Activated CD8-positive, alpha-beta memory T cell treated with anti-CD3 and anti-CD28 coated beads, Interleukin-2, amount 10 ng/mL, durations not matched to agents 7 days and 5 days (primary cell): Measurements from ENCODE around the gene EFNA1. TPM values are rescaled to one million over a fixed set of nuclear protein-coding genes. Genes with fewer than 3 reads are reported as not detected.
"Not testable (repeated sequence)": the region's sequence is repeated elsewhere in the genome, so short reads cannot be mapped to it uniquely, and the experiment has no call there.

Source experiments
- ATAC-seq: fragments of 150-1000 bp; cut with Tn5 transposase; one replicate; pipeline ENCODE4 v1.10.0; 2021; ENCODE audit warnings: moderate library complexity
- CTCF ChIA-PET: fragments of 350-600 bp; sonication (Branson Sonifier 250); formaldehyde crosslinking; loops from one replicate; lab custom pipeline; 2021; ENCODE audit warnings: antibody characterized with exemption; lab: Charles Lee
- DNase-seq: peaks from one replicate; pipeline ENCODE4 v3.0.0-alpha.2; 2020
- H3K27ac Mint-ChIP-seq: one replicate; pipeline ENCODE4 v1.8.0; 2021; ENCODE audit warnings: mild to moderate bottlenecking, mixed read lengths
- H3K27me3 Mint-ChIP-seq: one replicate; pipeline ENCODE4 v1.8.0; 2021; ENCODE audit warnings: mixed read lengths
- H3K36me3 Mint-ChIP-seq: one replicate; pipeline ENCODE4 v1.8.0; 2021; ENCODE audit warnings: mild to moderate bottlenecking, mixed read lengths
- H3K4me1 Mint-ChIP-seq: one replicate; pipeline ENCODE4 v1.8.0; 2021; ENCODE audit warnings: mixed read lengths
- H3K4me3 Mint-ChIP-seq: one replicate; pipeline ENCODE4 v1.8.0; 2021; ENCODE audit warnings: mild to moderate bottlenecking, moderate library complexity, mixed read lengths
- H3K9me3 Mint-ChIP-seq: one replicate; pipeline ENCODE4 v1.8.0; 2022; ENCODE audit warnings: low read depth, mixed read lengths
- total RNA-seq, 2 experiments: library from RNA; stranded (reverse); gene quantifications; one replicate each; pipeline ENCODE4 v1.2.3, GENCODE V29; 2021

The EFNA1 gene
- total RNA-seq, 2 experiments from 2014 or later, result not detected

GRCh38 chr1:155155996-155156643 is 28.4 kb downstream of the EFNA1 start:
- H3K9me3 Mint-ChIP-seq, DNase-seq, ATAC-seq, H3K27ac Mint-ChIP-seq, H3K4me1 Mint-ChIP-seq, H3K36me3 Mint-ChIP-seq, H3K4me3 Mint-ChIP-seq: not testable (repeated sequence)
- CTCF ChIA-PET, result interaction anchor here (1.0 to 2.6 kb wide), 2 partner anchors 10 to 12 kb away, joined by 3 to 6 read pairs; no protein-coding TSS in a partner anchor
- peaks cover 25% of the 10 kb centered on the region for H3K27me3 Mint-ChIP-seq

DNA sequence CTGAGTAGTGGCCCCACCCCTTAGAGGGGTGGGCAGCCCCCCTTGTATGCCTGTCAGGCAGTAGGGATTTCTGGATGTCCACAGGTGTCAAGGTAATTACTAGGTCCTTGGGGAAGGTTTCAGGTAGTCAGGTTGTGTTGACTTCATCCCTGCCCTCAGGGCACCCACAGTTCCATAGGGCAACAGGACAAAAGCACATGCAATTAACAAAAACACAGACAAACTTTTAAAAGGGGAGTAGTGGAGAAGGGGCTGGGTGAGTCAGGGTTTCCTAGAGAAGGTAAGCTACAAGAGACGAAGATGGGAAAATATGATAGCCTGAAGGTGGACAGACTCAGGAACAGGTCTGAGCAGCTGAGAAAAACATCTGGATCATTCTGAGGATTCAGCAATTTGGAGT is 31.3 kb downstream of the EFNA1 start:
- Mint-ChIP-seq H3K36me3 (no peaks in the 10 kb centered on the region), H3K4me3 (no peak overlapping the region), H3K4me1 (no peaks in the 10 kb centered on the region), H3K27ac (no peak overlapping the region), H3K9me3 (no peaks in the 10 kb centered on the region), H3K27me3 (peaks cover 15% of the 10 kb centered on the region)
- DNase-seq (no peak), ATAC-seq (no peak)
- CTCF ChIA-PET, result no interaction called here

- DNase-seq, result no peak
- Mint-ChIP-seq H3K4me3 (no peak overlapping the region), H3K9me3 (no peaks in the 10 kb centered on the region), H3K4me1 (no peaks in the 10 kb centered on the region), H3K27ac (no peak overlapping the region), H3K36me3 (no peaks in the 10 kb centered on the region), H3K27me3 (peaks cover 9% of the 10 kb centered on the region)
- CTCF ChIA-PET, result no interaction called here
- no peak for ATAC-seq
These were observed 32.5 kb downstream of the EFNA1 start for GRCh38 chr1:155160128-155160527.

- not testable (repeated sequence) for ATAC-seq, H3K4me3 Mint-ChIP-seq, H3K36me3 Mint-ChIP-seq, H3K4me1 Mint-ChIP-seq, DNase-seq, H3K9me3 Mint-ChIP-seq, H3K27me3 Mint-ChIP-seq, H3K27ac Mint-ChIP-seq
- CTCF ChIA-PET, result interaction anchor here (1.0 to 1.5 kb wide), 4 partner anchors 10 to 145 kb away, joined by 3 to 9 read pairs (median 6); partner anchors contain the start of gene KRTCAP2
These were observed 35.0 kb downstream of the EFNA1 start for GRCh38 chr1:155162631-155163030.

DNA sequence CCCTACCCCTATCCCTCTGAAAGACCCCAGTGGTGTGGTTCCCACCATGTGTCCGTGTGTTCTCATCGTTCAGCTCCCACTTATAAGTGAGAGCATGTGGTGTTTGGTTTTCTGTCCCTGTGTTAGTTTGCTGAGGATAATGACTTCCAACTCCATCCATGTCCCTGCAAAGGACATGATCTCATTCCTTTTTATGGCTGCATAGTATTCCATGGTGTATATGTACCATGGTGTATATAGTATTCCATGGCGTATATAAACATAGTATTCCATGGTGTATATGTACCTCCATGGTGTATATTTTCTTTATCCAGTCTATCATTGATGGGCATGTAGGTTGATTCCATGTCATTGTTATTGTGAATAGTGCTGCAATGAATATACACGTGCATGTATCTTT is 36.1 kb downstream of the EFNA1 start:
- not testable (repeated sequence) for H3K9me3 Mint-ChIP-seq, H3K27ac Mint-ChIP-seq, H3K4me3 Mint-ChIP-seq, DNase-seq, H3K27me3 Mint-ChIP-seq, ATAC-seq, H3K36me3 Mint-ChIP-seq
- peaks cover 12% of the 10 kb centered on the region for H3K4me1 Mint-ChIP-seq
- CTCF ChIA-PET, result interaction anchor here (1.6 to 13.0 kb wide), 2 partner anchors 52 to 73 kb away, joined by 3 to 295 read pairs; no protein-coding TSS in a partner anchor

DNA sequence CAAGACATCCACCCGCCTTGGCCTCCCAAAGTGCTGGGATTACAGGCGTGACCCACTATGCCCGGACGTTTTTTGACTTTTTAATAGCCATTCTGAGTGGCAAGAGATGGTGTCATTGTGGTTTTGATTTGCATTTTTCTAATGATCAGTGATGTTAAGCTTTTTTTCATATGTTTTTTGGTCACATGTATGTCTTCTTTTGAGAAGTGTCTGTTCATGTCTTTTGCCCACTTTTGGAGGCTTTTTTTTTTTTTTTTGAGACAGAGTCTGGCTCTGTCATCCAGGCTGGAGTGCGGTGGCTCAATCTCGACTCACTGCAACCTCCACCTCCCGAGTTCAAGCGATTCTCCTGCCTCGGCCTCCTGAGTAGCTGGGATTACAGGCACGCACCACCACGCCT is 36.9 kb downstream of the EFNA1 start:
- CTCF ChIA-PET, result interaction anchor here (0.9 to 13.0 kb wide), 4 partner anchors 8 to 74 kb away, joined by 3 to 295 read pairs (median 3); partner anchors contain the start of gene KRTCAP2
- ATAC-seq, H3K9me3 Mint-ChIP-seq: not testable (repeated sequence)

DNA sequence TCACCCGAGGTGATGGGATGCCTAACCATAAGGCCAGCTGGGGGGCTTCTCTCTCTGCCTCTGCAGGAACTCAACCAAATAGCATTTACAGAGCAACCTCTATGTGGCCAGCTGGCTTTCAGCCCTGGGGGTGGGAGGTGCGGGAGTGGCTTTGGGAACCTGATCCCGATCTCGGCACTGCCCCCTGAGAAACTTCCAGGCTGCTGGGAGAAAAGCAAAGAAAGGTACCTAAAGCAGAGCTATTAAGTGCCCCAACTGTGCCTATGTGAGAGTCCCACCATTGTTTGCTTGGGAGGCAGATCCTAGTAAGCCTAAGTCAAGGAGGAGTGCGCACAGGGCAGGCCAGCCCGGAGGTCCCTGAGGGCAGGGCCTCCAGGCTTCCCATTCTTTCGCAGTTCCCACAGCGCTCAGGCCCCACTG is 38.4 kb downstream of the EFNA1 start:
- CTCF ChIA-PET, result interaction anchor here (0.8 to 13.0 kb wide), 9 partner anchors 10 to 104 kb away, joined by 3 to 295 read pairs (median 10); no protein-coding TSS in a partner anchor
- Mint-ChIP-seq H3K36me3 (peaks cover 8% of the 10 kb centered on the region), H3K9me3 (no peaks in the 10 kb centered on the region), H3K27ac (no peak overlapping the region), H3K27me3 (no peaks in the 10 kb centered on the region), H3K4me1 (peaks cover 14% of the 10 kb centered on the region), H3K4me3 (no peak overlapping the region)
- ATAC-seq (no peak), DNase-seq (no peak)

More for the DNA sequence above, 36.9 kb downstream of the EFNA1 start:
- H3K27me3 Mint-ChIP-seq, DNase-seq, H3K4me3 Mint-ChIP-seq, H3K36me3 Mint-ChIP-seq, H3K27ac Mint-ChIP-seq: not testable (repeated sequence)
- peaks cover 12% of the 10 kb centered on the region for H3K4me1 Mint-ChIP-seq

DNA sequence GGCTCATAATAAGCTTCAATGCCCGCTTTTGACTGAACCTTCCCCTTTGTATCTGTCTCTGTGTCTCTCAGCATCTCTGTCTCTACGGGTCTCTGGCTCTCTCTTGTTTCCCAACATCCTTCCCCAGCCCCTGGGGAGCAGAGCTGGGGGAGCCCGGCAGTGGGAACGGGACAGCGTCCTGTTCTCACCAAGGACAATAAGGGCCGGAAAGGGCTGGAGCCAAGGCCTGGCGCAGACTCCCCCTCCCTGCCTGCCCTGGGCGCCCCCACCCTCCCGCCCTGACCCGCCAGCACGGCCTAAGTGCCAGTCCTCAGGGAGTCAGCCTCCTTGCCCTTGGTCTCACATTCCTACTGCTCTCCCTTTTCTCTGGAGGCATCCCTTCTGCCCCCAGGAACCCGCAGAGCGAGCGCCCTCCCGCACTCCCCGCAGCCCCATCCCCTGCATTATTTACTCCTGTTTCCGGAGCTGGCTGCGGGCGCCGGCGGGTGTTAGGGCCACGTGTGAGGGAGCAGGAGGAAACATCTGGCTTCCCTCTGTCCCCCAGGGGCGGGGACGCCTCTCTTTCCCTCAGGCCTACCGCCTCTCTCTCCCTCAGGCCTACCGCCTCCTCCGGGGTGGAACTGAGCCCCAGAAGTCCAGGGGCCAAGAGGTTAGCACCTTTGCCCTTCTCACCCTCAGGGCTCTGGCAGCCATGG is 38.9 kb downstream of the EFNA1 start:
- H3K36me3 Mint-ChIP-seq, result peaks cover 8% of the 10 kb centered on the region
- no peak overlapping the region for H3K4me3 Mint-ChIP-seq
- H3K9me3 Mint-ChIP-seq, result no peaks in the 10 kb centered on the region
- peaks cover 18% of the 10 kb centered on the region for H3K4me1 Mint-ChIP-seq
- peak; percentile 31 for DNase-seq
- H3K27ac Mint-ChIP-seq, result no peak overlapping the region
- CTCF ChIA-PET, result interaction anchor here (0.8 to 13.0 kb wide), 22 partner anchors 11 to 150 kb away, joined by 3 to 295 read pairs (median 6); partner anchors contain the start of genes ADAM15 and SLC50A1
- ATAC-seq, result no peak
- no peaks in the 10 kb centered on the region for H3K27me3 Mint-ChIP-seq

DNA sequence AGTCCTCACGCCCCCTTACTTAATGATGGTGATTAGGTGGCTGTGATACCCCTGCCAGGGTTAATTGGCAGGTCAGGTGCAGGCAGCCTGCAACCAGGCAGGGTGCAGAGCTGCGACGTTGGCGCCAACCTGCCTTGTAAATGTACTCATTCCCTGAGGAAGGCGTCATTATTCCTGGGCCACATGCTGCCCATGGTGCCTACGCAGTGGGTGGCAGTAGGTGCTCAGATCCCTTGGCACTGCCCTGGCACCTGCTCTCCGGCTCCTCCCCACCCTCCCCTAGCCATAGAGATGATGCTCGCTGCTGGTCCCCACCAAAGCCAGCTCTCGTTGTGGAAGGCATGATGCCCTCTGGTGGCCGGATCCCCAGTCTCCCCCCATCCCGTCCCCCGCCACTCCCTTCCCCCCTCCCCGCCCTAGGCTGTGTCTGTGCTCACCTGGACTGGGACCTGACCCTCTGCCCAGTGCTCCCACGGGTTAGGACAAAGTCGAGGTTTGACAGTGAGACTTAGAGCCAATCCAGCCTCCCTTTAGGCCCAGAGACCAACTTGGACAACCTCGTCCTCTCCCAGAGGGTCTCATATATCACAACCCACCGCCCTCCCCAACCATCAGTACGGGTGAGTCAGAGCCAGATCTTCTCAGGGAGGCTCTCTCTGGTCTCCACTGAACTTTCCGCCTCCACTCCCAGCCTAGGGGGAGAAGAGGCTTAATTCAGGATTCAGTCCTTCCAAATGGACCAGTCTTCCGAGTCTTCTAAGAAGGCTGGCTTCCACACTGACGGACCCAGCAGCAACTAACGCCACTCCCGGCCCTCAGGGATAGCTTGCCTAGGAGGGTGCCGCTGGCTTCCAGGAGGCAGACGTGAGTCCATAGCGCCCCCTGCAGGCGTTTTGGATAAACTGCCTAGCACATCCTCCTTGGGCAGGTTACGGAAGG is 39.8 kb downstream of the EFNA1 start:
- Mint-ChIP-seq H3K4me1 (peaks cover 25% of the 10 kb centered on the region), H3K27ac (peak overlapping the region; percentile 45), H3K27me3 (no peaks in the 10 kb centered on the region), H3K9me3 (no peaks in the 10 kb centered on the region), H3K4me3 (peak overlapping the region; percentile 44), H3K36me3 (peaks cover 8% of the 10 kb centered on the region)
- peak; percentile 92 for DNase-seq
- CTCF ChIA-PET, result interaction anchor here (0.6 to 13.0 kb wide), 35 partner anchors 10 to 180 kb away, joined by 3 to 295 read pairs (median 5); partner anchors contain the start of genes ADAM15, DPM3 and SLC50A1
- peak; percentile 80 for ATAC-seq

DNA sequence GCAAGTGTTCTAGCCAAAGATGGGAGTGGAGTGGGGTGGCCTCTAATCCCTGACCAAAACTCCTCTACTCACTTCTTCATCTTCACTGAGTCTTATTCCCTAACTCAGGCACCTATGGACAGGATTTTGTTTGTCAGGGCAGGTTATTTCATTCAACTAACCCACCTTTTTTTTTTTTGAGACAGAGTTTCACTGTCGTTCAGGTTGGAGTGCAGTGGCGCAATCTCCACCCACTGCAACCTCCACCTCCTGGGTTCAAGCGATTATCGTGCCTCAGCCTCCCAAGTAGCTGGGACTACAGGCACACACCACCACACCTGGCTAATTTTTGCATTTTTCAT is 40.4 kb downstream of the EFNA1 start:
- H3K9me3 Mint-ChIP-seq, H3K27me3 Mint-ChIP-seq, H3K36me3 Mint-ChIP-seq, H3K4me3 Mint-ChIP-seq, ATAC-seq: not testable (repeated sequence)
- peak; percentile 31 for DNase-seq
- CTCF ChIA-PET, result interaction anchor here (0.6 to 13.0 kb wide), 34 partner anchors 9 to 386 kb away, joined by 3 to 295 read pairs (median 5); partner anchors contain the start of genes ADAM15, DPM3 and SLC50A1
- Mint-ChIP-seq H3K4me1 (peaks cover 27% of the 10 kb centered on the region), H3K27ac (peak overlapping the region; percentile 45)

- DNase-seq (peak; percentile 33), ATAC-seq (no peak)
- H3K36me3 Mint-ChIP-seq, result peaks cover 8% of the 10 kb centered on the region
- CTCF ChIA-PET, result interaction anchor here (0.6 to 13.0 kb wide), 29 partner anchors 9 to 385 kb away, joined by 3 to 295 read pairs (median 5); partner anchors contain the start of genes DPM3 and SLC50A1
- H3K4me1 Mint-ChIP-seq, result peaks cover 32% of the 10 kb centered on the region
- no peaks in the 10 kb centered on the region for H3K9me3 Mint-ChIP-seq
- no peak overlapping the region for H3K4me3 Mint-ChIP-seq
- no peaks in the 10 kb centered on the region for H3K27me3 Mint-ChIP-seq
- no peak overlapping the region for H3K27ac Mint-ChIP-seq
These were observed 41.0 kb downstream of the EFNA1 start for GRCh38 chr1:155168456-155169210.

- Mint-ChIP-seq H3K9me3 (no peaks in the 10 kb centered on the region), H3K4me3 (no peak overlapping the region), H3K4me1 (peaks cover 35% of the 10 kb centered on the region), H3K27ac (no peak overlapping the region), H3K27me3 (no peaks in the 10 kb centered on the region), H3K36me3 (peaks cover 8% of the 10 kb centered on the region)
- no peak for ATAC-seq
- CTCF ChIA-PET, result interaction anchor here (0.8 to 13.0 kb wide), 8 partner anchors 22 to 105 kb away, joined by 3 to 295 read pairs (median 20); partner anchors contain the start of gene SLC50A1
- DNase-seq, result peak; percentile 18
These were observed 41.9 kb downstream of the EFNA1 start for GRCh38 chr1:155169541-155169940.
